ENCODE results near the gene CAP2. TPM values are rescaled to one million over a fixed set of nuclear protein-coding genes. Genes with fewer than 3 reads are reported as not detected.

Gene CAP2
- total RNA-seq, 2 experiments from 2014 or later = not detected

DNA sequence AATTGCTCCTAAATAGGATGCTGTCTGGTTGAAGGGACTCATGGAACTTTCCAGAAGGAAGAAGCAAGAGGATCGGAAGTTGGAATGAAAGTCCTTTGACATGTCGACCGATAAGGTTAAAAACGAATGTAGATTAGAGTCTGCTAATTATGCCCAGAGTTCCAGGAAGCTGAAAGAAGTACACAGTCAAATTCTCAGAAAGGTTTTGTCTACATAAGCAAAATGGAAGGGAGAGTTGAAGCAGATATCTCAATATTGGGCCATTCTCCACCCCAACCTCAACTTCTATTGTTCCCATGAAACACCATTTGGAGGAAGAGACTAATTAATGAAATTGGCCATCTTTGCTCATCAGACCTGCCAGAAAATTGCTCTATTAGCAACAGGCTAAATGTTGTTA lies 64.0 kb downstream of the CAP2 start:
- POLR2A ChIA-PET = no interaction called here
- H3K9me3 Mint-ChIP-seq = no peaks in the 10 kb centered on the region
- CTCF ChIA-PET = no interaction called here

GRCh38 chr6:17457956-17458355 lies 64.6 kb downstream of the CAP2 start:
- ChIA-PET CTCF (no interaction called here), POLR2A (no interaction called here)
- Mint-ChIP-seq H3K4me1 (no peaks in the 10 kb centered on the region), H3K4me3 (no peak overlapping the region), H3K27me3 (peaks cover 14% of the 10 kb centered on the region), H3K36me3 (ENCODE audit: low read depth) (no peaks in the 10 kb centered on the region), H3K27ac (no peak overlapping the region), H3K9me3 (no peaks in the 10 kb centered on the region)
- DNase-seq = no peak

More for the DNA sequence above, 64.0 kb downstream of the CAP2 start:
- no peak for DNase-seq
- H3K27me3 Mint-ChIP-seq = peaks cover 15% of the 10 kb centered on the region
- H3K4me1 Mint-ChIP-seq = no peaks in the 10 kb centered on the region
- H3K4me3 Mint-ChIP-seq = no peak overlapping the region
- no peak overlapping the region for H3K27ac Mint-ChIP-seq
- H3K36me3 Mint-ChIP-seq (ENCODE audit: low read depth) = no peaks in the 10 kb centered on the region

GRCh38 chr6:17458966-17459365 lies 65.6 kb downstream of the CAP2 start:
- ChIA-PET POLR2A (no interaction called here), CTCF (no interaction called here)
- H3K36me3 Mint-ChIP-seq (ENCODE audit: low read depth) = no peaks in the 10 kb centered on the region
- no peaks in the 10 kb centered on the region for H3K4me1 Mint-ChIP-seq
- no peak overlapping the region for H3K27ac Mint-ChIP-seq
- peaks cover 13% of the 10 kb centered on the region for H3K27me3 Mint-ChIP-seq
- no peak overlapping the region for H3K4me3 Mint-ChIP-seq
- H3K9me3 Mint-ChIP-seq = no peaks in the 10 kb centered on the region
- DNase-seq = no peak

DNA sequence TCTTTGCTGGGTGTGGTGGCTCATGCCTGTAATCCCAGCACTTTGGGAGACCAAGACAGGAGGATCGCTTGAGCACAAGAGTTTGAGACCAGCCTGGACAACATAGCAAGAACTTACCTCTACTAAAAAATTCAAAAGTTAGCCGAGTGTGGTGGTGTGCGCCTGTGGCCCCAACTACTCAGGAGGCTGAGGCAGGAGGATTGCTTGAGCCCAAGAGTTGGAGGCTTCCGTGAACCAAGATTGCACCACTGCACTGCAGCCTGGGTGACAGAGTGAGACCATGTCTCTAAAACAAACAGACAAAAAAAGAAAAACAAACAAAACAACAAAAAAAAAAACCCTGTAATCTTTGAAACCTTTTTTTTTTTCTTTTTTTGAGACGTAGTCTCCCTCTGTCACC lies 67.5 kb downstream of the CAP2 start:
- ChIA-PET POLR2A (no interaction called here), CTCF (no interaction called here)
- Mint-ChIP-seq H3K36me3 (ENCODE audit: low read depth) (no peaks in the 10 kb centered on the region), H3K9me3 (no peaks in the 10 kb centered on the region), H3K4me3 (no peak overlapping the region), H3K27me3 (peaks cover 10% of the 10 kb centered on the region), H3K4me1 (no peaks in the 10 kb centered on the region), H3K27ac (no peak overlapping the region)
- no peak for DNase-seq

DNA sequence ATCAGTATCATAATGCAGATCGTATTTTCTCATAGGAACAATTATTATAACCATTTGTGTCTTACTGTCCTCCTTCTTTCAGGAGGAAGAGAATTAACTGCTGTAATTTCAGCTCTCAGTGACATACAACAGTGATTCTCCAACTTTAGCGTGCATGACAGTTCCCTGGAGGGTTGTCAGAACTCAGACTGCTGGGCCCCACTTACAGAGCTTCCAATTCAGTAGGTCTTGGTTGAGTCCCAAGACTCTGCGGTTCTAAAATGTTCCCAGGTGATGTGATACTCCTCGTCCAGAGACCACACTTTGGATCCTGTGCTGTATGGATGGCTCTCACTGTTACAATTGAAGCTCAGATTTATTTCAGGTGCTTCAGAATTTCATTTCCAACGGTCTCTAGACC lies 72.8 kb downstream of the CAP2 start:
- H3K27me3 Mint-ChIP-seq = peaks cover 3% of the 10 kb centered on the region
- no peaks in the 10 kb centered on the region for H3K9me3 Mint-ChIP-seq
- no peak for DNase-seq
- no peaks in the 10 kb centered on the region for H3K36me3 Mint-ChIP-seq (ENCODE audit: low read depth)
- POLR2A ChIA-PET = no interaction called here
- no peak overlapping the region for H3K27ac Mint-ChIP-seq
- no peaks in the 10 kb centered on the region for H3K4me1 Mint-ChIP-seq
- CTCF ChIA-PET = no interaction called here
- no peak overlapping the region for H3K4me3 Mint-ChIP-seq

DNA sequence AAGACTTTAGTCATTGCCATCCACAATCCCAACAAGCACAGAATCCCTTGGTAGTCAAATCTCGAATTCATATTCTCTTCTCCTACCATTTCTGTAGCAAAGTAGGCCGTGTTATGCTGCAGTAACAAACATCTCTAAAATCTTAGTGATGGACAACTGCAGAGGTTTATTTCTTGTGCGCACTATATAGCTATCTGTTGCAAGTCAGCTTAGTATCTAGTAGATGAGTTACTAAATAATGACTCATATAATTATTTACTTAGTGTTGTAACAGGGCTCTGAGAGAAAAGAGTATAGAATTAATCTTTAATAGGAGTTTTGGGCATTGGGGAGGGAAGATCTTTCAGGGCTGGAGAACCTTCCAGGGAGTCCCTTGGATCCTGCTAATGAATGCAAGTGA lies 73.3 kb downstream of the CAP2 start:
- H3K4me1 Mint-ChIP-seq = no peaks in the 10 kb centered on the region
- peaks cover 3% of the 10 kb centered on the region for H3K27me3 Mint-ChIP-seq
- ChIA-PET CTCF (no interaction called here), POLR2A (no interaction called here)
- H3K4me3 Mint-ChIP-seq = no peak overlapping the region
- H3K27ac Mint-ChIP-seq = no peak overlapping the region
- H3K9me3 Mint-ChIP-seq = no peaks in the 10 kb centered on the region
- DNase-seq = no peak
- no peaks in the 10 kb centered on the region for H3K36me3 Mint-ChIP-seq (ENCODE audit: low read depth)

DNA sequence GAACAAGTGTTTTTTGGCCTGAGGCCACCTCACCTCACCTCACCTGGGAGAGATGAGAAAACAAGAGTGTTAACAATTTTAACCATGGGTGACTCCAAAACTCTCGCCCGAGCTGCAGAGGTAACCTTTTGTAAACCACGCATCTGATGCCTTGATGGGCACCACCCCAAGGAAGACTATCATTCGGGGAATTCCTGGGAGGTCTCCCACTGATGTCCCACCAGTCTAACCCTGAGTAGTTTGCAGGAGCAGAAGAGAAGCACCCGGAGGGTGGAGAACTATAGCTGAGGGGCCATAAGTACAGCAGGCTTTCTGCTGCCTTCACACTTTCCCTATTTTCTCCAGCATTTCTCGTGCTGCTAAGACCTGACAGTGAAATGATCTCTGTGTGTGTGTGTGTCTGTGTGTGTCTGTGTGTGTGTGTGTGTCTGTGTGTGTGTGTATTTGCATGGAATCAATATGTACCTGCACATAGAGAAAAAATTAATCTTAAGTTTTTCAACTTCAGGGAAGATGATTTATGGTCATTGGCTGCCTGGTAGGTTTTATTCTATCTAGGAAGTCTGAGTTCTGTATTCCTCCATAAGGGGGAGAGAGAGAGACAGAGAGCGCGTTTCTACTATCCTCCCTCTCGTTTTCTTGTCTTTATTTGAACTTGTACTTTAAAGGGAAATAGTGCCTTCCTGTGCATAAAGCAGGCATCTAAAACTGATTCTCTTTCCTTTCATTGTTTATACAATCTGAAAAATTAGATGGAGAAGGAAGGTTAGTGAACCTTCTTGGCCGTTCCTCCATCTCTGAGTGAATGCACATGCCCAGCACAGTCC lies 75.8 kb downstream of the CAP2 start:
- Mint-ChIP-seq H3K36me3 (ENCODE audit: low read depth) (no peaks in the 10 kb centered on the region), H3K27ac (no peak overlapping the region), H3K27me3 (peaks cover 4% of the 10 kb centered on the region), H3K9me3 (no peaks in the 10 kb centered on the region), H3K4me3 (no peak overlapping the region), H3K4me1 (no peaks in the 10 kb centered on the region)
- POLR2A ChIA-PET = no interaction called here
- CTCF ChIA-PET = no interaction called here
- no peak for DNase-seq

GRCh38 chr6:17470202-17470937 lies 77.0 kb downstream of the CAP2 start:
- DNase-seq = no peak
- ChIA-PET POLR2A (no interaction called here), CTCF (no interaction called here)
- H3K27me3 Mint-ChIP-seq = peaks cover 10% of the 10 kb centered on the region
- H3K36me3 Mint-ChIP-seq (ENCODE audit: low read depth) = no peaks in the 10 kb centered on the region
- H3K4me3 Mint-ChIP-seq = no peak overlapping the region
- H3K4me1 Mint-ChIP-seq = no peaks in the 10 kb centered on the region
- H3K9me3 Mint-ChIP-seq = no peaks in the 10 kb centered on the region
- no peak overlapping the region for H3K27ac Mint-ChIP-seq

DNA sequence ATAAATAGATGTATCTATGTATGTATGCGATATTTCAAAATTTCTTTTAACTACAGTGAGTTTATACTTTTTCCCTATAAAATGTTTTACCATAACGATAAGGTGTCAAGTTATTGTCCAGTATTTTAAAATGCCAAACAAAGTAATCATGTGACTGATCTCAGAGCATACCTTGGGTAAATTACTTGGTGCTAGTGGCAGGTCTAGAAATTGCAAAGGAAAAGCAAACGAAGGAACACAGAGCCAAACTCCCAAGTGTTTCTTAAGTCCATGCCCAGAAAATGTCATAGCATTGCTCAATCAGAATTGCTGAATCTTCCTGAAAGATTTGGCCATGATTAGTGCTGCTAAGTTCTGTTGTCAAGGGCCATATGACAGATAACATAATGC lies 77.5 kb downstream of the CAP2 start:
- peaks cover 11% of the 10 kb centered on the region for H3K27me3 Mint-ChIP-seq

GRCh38 chr6:17472653-17473183 lies 79.3 kb downstream of the CAP2 start:
- POLR2A ChIA-PET = no interaction called here
- Mint-ChIP-seq H3K27me3 (peaks cover 11% of the 10 kb centered on the region), H3K4me3 (no peak overlapping the region), H3K9me3 (no peaks in the 10 kb centered on the region), H3K36me3 (ENCODE audit: low read depth) (no peaks in the 10 kb centered on the region), H3K4me1 (no peaks in the 10 kb centered on the region), H3K27ac (no peak overlapping the region)
- CTCF ChIA-PET = interaction anchor here (0.6 kb wide), 1 partner anchor 18 kb away, joined by 3 read pairs; no protein-coding TSS in a partner anchor
- DNase-seq = no peak

More for the DNA sequence above, 77.5 kb downstream of the CAP2 start:
- Mint-ChIP-seq H3K4me3 (no peak overlapping the region), H3K9me3 (no peaks in the 10 kb centered on the region), H3K4me1 (no peaks in the 10 kb centered on the region), H3K36me3 (ENCODE audit: low read depth) (no peaks in the 10 kb centered on the region), H3K27ac (no peak overlapping the region)
- no peak for DNase-seq
- CTCF ChIA-PET = no interaction called here
- POLR2A ChIA-PET = no interaction called here

- ChIA-PET POLR2A (interaction anchor here (0.6 kb wide), 1 partner anchor 270 kb away, joined by 3 read pairs; no protein-coding TSS in a partner anchor), CTCF (no interaction called here)
These were observed 80.2 kb downstream of the CAP2 start for GRCh38 chr6:17473554-17473953.

DNA sequence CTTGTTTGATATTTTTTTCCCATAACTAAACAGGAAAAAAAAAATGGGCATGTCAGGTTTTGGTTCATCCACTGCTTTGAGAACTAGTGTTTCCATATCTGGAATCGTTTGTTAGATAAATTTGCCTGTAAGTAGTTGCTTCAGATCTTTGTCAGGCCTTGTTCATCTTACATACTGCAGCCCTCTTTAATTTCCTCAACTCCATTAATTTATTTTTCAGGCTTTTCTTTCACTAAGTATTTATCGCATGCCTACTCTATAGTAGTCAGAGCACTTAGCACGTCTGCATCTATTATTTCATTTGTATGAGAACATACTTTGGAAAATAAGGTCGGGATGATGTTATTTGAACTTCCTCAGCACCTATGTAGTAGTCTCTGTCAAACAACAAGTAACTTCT lies 80.9 kb downstream of the CAP2 start:
- Mint-ChIP-seq H3K4me1 (no peaks in the 10 kb centered on the region), H3K27me3 (peaks cover 11% of the 10 kb centered on the region), H3K9me3 (no peaks in the 10 kb centered on the region), H3K27ac (no peak overlapping the region), H3K4me3 (no peak overlapping the region), H3K36me3 (ENCODE audit: low read depth) (no peaks in the 10 kb centered on the region)
- CTCF ChIA-PET = no interaction called here
- POLR2A ChIA-PET = no interaction called here
- no peak for DNase-seq

More at GRCh38 chr6:17473554-17473953, 80.2 kb downstream of the CAP2 start:
- H3K9me3 Mint-ChIP-seq = no peaks in the 10 kb centered on the region
- H3K36me3 Mint-ChIP-seq (ENCODE audit: low read depth) = no peaks in the 10 kb centered on the region
- no peak overlapping the region for H3K27ac Mint-ChIP-seq
- no peak for DNase-seq
- no peak overlapping the region for H3K4me3 Mint-ChIP-seq
- H3K27me3 Mint-ChIP-seq = peaks cover 11% of the 10 kb centered on the region
- no peaks in the 10 kb centered on the region for H3K4me1 Mint-ChIP-seq

DNA sequence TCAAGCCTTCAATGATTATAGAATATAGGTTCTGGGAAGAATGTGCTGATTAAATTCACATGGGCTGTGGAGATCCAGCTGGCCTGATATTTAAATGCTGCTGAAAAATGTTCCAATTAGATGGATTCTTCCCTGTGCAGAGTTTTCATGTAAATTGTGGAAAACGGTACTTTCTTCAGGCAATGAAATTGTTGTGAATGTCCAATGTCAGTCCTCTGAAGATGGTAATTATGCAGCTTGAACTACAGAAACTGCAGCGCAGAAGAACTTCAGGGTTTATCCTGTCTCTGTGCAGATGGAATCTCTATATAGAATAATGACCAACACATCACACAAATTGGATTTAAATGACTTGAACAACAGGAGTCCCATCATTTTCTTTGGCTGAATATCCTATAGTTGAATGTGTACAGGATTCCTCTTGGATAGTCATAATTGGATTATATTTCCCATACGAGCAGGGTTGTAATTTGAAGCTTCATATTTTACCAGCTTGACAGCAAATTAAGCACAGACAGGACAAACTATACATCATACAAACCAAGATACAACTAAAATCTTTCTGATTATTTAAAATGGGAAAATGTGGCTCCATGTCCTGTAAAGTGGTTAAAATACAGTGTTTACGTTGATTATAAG lies 82.3 kb downstream of the CAP2 start:
- Mint-ChIP-seq H3K27ac (no peak overlapping the region), H3K27me3 (peaks cover 8% of the 10 kb centered on the region), H3K36me3 (ENCODE audit: low read depth) (no peaks in the 10 kb centered on the region), H3K4me3 (no peak overlapping the region), H3K4me1 (no peaks in the 10 kb centered on the region), H3K9me3 (no peaks in the 10 kb centered on the region)
- ChIA-PET CTCF (interaction anchor here (0.6 kb wide), 1 partner anchor 400 kb away, joined by 4 read pairs; no protein-coding TSS in a partner anchor), POLR2A (no interaction called here)
- DNase-seq = no peak

Data from activated CD4-positive, alpha-beta T cell treated with anti-CD3 and anti-CD28 coated beads, Interleukin-2, amount 10 ng/mL, durations not matched to agents 7 days and 5 days (primary cell).